Lower leg skin (tissue), 3 donors: ENCODE results near the gene DCANP1.

Experiments used
- CTCF ChIP-seq, 3 donors: fragments of 450-650 bp; IDR thresholded peaks; one replicate each; pipeline ENCODE4 v1.5.1; 2016; ENCODE audit warnings: antibody characterized with exemption in 3 of 3, mild to moderate bottlenecking in 3 of 3, moderate library complexity in 2 of 3
- POLR2A ChIP-seq, 2 donors: fragments of 450-650 bp; IDR thresholded peaks; one replicate each; pipeline ENCODE4 v1.6.1; 2016 to 2017; ENCODE audit warnings: antibody characterized with exemption in 2 of 2, mild to moderate bottlenecking in 1 of 2, moderate library complexity in 1 of 2

GRCh38 chr5:135428586-135428985 lies 18.6 kb downstream of the DCANP1 start:
- TF ChIP-seq POLR2A (IDR thresholded peaks at IDR 0.05) (no peak), CTCF (IDR thresholded peaks at IDR 0.05) (no peak)
